ENCODE data around the gene EZH1.
"Not testable (repeated sequence)": the region's sequence is repeated elsewhere in the genome, so short reads cannot be mapped to it uniquely, and the experiment has no call there.

EZH1 gene

GRCh38 chr17:42772945-42773289 lies 28.1 kb upstream of the EZH1 start:
- DNase-seq (ENCODE audit: low read depth in 2 of 2), result no peak

DNA sequence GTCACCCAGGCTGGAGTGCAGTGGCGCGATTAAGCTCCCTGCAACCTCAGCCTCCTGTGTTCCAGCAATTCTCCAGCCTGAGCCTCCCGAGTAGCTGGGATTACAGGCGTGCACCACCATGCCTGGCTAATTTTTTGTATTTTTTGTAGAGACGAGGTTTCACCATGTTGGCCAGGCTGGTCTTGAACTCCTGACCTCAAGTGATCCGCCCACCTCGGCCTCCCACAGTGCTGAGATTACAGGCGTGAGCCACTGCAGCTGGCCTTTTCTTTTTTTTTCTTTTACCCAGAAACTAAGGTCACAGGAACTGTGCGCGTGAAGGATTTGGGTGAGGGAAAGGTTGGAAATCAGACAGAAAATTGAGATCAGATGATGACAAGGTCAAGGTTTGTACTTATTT lies 25.1 kb upstream of the EZH1 start:
- not testable (repeated sequence) for DNase-seq (ENCODE audit: low read depth in 2 of 2)

DNA sequence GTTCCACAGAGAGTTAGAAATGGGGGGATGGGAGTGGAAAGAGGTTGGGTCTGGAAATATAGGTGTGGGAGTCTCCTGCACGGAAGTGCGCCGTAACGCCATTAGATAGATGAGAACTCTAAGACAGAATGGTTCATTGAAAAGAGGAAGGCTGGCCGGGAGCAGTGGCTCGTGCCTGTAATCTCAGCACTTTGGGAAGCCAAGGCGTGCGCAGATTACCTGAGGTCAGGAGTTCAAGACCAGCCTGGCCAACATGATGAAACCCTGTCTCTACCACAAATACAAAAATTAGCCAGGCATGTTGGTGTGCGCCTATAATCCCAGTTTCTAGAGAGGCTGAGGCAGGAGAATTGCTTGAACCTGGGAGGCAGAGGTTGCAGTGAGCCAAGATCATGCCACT lies 23.2 kb upstream of the EZH1 start:
- not testable (repeated sequence) for DNase-seq (ENCODE audit: low read depth in 2 of 2)

DNA sequence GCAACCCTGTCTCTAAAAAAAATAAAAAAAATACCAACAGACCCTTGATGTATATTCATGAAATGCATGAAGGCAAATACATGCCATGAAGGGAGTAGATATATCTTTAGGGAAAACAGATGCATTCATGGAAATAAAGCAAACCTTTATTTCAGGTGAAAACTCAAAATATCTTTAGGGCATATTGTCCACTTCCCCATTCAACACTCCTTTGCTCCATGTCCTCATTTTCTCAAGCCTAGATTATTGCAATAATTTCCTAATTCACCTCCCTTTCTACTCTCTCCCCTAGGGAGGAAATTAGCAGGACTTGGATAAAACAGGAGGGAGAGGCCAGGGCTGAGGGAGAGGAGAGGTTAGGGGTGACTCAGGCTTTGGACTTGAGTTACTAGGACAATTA lies 22.7 kb upstream of the EZH1 start:
- DNase-seq (ENCODE audit: low read depth in 2 of 2), result no peak

DNA sequence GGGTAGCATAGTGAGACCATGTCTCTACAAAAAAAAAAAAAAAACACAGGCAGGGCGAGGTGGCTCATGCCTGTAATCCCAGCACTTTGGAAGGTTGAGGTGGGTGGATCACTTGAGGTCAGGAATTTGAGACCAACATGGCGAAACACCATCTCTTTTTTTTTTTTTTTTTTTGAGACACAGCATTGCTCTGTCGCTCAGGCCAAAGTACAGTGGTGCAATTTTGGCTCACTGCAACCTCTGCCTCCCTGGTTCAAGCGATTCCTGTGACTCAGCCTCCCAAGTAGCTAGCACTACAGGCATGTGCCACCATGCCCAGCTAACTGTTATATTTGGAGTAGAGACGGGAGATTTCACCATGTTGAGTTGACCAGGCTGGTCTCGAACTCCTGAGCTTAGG lies 21.3 kb upstream of the EZH1 start:
- no peak for DNase-seq (ENCODE audit: low read depth in 2 of 2)

DNA sequence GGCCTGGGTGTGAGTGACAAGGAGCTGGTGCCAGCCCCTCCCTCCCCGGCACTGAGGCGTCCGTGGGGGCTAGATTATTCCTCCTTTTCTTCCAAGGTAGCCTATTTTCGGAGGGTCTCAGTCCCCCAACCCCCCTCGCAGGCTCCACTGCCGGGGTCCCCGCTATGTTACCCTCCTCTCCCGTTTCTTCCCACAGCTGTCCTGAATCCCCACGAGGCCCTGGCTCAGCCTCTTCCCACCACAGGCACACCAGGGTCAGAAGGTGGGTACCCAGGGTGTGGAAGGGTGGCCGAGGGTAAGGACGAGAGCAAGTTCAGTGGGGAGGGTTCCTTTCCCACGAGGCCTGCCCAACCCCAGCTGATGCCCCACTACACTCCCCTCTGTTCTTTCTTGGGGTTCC lies 16.8 kb upstream of the EZH1 start:
- no peak for DNase-seq (ENCODE audit: low read depth in 2 of 2)

- DNase-seq (ENCODE audit: low read depth in 2 of 2), result no peak
Observed at GRCh38 chr17:42760652-42761581, 16.1 kb upstream of the EZH1 start, which contains the start of gene RAMP2. RAMP2 (plus strand) TSS chr17:42761227; CDS start chr17:42761262, 35 bp downstream.

DNA sequence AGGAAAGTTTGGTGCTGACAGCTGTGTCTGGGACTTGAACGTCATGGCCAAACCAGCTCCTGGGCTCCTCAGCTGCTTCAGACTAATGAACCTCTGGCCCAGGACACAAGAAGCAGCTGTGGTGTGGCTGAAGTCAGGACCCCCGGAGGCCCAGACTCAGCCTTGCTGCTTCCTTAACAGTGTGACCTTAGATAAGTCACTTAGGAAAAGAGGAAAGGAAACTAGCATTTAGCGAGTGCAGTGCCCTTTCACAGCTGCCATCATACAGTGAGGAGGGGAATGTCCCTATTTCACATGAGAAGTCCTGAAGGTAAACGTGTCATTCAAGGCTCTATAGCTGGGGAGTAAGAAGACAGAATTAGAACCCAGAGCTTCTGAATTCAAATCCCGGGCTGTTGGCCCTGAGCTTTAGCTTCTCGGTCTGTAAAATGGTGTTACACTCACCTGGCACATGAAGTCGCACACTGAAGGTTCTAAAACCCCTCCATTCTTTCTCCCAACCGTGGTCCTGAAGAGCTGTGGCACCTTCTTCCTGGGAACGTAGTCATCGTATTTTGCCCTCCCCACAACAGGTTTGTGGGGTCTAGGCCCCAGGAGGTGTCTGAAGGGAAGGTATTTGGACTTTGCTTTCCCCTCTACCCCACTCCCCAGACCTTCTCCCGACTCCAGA lies 15.3 kb upstream of the EZH1 start:
- no peak for DNase-seq (ENCODE audit: low read depth in 2 of 2)

GRCh38 chr17:42754782-42755181 lies 9.9 kb upstream of the EZH1 start:
- DNase-seq (ENCODE audit: low read depth in 2 of 2), result no peak

DNA sequence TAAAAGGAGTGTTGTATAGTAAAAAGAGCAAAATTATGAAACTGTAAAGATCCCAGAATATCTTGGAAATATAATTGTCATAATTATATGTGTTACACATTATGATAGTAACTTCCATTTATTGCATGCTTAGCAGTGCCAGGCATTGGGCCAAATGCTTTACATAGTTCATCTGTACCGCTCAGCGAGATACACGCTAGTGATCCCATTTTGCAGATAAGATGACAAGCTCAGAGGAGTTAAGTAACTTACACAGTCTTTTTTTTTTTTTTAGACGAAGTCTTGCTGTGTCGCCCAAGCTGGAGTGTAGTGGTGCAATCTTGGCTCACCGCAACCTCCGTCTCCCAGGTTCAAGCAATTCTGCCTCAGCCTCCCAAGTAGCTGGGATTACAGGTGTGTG lies 6.8 kb upstream of the EZH1 start:
- DNase-seq (ENCODE audit: low read depth in 2 of 2), result no peak

DNA sequence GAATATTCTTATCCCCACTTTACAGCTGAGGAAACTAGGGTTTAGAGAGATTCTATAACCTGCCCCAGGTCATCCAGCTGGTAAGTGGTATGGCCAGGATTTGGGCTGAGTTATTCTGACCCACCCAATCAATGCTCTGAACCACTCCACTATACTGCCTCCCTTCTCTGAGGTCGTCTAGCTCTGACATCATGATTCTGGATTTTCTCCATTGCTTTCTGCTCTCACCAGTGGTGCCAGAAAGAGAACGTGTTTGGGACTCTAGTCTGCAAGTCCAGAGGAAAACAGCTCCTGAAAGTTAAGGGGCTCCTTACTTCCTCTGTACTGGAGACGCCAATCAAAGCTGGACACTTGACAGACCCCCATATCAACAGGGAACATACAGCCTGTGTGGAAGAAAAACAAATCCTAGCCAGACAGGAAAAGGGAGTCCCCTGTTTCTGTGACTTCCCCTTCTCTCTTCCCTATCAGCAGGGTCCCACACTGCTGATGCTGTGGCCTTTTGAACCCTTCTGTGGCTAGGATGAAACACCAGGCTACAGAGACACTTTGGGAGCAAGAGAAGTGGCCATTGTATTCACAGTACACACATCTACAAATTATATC lies 6.0 kb upstream of the EZH1 start:
- no peak for DNase-seq (ENCODE audit: low read depth in 2 of 2)

GRCh38 chr17:42748908-42749798 lies 4.3 kb upstream of the EZH1 start:
- no peak for DNase-seq (ENCODE audit: low read depth in 2 of 2)

DNA sequence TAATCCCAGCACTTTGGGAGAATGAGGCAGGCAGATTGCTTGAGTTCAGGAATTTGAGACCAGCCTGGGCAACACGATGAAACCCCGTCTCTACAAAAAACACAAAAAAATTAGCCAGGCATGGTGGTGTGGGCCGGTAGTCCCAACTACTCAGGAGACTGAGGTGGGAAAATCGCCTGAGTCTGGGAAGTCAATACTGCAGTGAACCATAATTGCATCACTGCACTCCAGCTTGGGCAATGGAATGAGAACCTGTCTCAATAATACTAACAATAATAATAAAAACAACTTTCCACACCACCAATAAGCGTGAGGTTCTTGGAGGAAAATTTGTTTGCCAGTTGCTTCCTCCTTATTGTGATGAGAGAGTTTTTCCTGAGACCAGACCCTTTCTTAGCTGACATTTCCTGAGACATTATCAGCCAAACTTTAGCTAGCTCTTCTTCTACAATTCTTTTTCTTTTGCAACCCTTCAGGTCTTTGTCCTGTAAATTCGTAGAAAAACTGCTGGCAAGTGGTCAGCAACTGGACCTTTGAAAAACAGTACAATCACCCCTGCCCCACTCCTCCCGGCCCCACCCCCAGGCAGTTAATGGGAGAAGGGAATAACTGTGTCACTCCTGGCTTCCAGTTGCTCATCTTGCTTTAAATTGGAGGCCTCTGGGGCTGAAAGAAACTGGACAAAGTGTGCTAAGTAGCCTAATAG lies 3.5 kb upstream of the EZH1 start:
- DNase-seq (ENCODE audit: low read depth in 2 of 2), result no peak

DNA sequence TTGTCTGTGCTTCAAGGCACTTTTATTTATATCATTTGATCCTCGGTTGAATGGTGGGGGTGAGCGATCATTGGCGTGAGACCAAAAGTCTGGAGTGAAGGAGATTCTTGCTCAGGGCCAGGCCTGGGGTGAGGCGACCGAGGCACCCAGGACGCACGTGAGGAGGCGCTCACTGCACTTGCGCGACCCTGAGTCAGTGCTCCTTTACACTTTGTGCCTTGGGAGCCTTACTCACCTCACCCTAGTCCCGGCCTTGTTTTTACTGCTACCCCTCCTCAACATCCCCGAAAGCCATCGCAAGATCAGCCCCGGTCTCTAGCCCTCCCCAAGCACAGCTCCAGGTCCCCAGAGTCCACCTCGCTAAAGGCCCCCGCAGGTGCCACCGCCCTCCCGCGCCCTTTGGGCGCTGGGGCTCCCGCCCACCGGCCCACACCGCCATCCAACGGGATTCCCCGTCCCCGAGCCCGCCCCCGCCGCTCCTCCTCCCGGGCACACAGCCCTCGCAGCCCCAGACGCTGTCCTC lies 496 bp downstream of the EZH1 start:
- DNase-seq (ENCODE audit: low read depth in 2 of 2), result peak; percentile 53 to 65

- no peak for DNase-seq (ENCODE audit: low read depth in 2 of 2)
Observed at GRCh38 chr17:42743595-42744282, 1.1 kb downstream of the EZH1 start.

- not testable (repeated sequence) for DNase-seq (ENCODE audit: low read depth in 2 of 2)
Observed at GRCh38 chr17:42742916-42743315, 1.9 kb downstream of the EZH1 start.

GRCh38 chr17:42740699-42741098 lies 4.1 kb downstream of the EZH1 start:
- DNase-seq (ENCODE audit: low read depth in 2 of 2), result no peak

DNA sequence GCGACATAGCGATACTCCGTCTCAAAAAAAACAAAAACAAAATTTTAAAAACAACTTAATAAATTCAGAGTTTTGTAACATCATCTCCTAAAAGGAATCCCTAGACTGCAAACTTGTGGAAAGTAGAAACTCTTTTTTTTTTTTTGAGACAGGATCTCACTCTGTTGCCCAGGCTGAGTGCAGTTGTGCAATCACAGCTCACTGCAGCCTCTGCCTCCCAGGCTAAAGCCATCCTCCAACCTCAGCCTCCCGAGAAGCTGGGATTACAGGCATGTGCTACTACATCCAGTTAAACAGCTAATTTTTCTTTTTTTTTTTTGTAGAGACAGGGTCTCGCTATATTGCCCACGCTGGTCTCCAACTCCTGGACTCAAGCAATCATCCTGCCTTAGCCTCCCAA lies 19.7 kb downstream of the EZH1 start:
- no peak for DNase-seq (ENCODE audit: low read depth in 2 of 2)

GRCh38 chr17:42723636-42724035 lies 21.2 kb downstream of the EZH1 start:
- DNase-seq (ENCODE audit: low read depth in 2 of 2), result no peak

DNA sequence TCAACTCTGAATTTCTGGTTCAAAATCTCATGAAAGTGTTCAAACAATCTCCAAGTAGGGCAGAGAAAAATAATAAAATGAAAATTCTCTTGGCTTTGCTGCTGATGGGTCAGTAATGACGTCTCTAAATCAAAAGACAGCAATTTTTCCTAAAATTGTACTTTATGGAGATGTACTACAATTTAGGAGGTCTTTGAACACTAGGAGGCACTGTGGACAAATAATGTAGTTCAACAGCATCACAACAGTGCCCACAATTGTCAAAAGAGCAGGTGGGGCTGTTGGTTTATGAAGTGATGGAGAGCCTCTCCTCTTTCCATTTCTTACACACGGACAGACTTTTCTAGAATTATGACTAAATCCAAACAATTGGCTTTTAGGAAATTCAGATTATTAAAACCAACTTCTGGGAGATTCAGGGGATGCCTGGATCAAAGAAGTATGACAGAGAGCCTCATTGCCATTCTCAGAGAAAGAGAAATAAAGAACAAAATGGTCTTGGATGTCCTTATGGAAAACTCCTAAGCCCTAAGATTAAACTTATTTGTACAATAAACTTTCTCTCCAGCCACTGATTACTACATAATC lies 23.8 kb downstream of the EZH1 start:
- DNase-seq (ENCODE audit: low read depth in 2 of 2), result peak in 1 of 2 donors; percentile 33

Data from activated CD4-positive, alpha-beta T cell treated with anti-CD3 and anti-CD28 coated beads for 24 hours (primary cell).